Measurements from ENCODE around the gene MLYCD. TPM values are rescaled to one million over a fixed set of nuclear protein-coding genes. Genes with fewer than 3 reads are reported as not detected.

MLYCD gene
- total and polyA plus RNA-seq, 10 of the 15 experiments (the other 5 are each of a cell fraction or from before 2014, with no cell fraction given), result 0.21 to 3.7 (median 1.7) TPM

DNA sequence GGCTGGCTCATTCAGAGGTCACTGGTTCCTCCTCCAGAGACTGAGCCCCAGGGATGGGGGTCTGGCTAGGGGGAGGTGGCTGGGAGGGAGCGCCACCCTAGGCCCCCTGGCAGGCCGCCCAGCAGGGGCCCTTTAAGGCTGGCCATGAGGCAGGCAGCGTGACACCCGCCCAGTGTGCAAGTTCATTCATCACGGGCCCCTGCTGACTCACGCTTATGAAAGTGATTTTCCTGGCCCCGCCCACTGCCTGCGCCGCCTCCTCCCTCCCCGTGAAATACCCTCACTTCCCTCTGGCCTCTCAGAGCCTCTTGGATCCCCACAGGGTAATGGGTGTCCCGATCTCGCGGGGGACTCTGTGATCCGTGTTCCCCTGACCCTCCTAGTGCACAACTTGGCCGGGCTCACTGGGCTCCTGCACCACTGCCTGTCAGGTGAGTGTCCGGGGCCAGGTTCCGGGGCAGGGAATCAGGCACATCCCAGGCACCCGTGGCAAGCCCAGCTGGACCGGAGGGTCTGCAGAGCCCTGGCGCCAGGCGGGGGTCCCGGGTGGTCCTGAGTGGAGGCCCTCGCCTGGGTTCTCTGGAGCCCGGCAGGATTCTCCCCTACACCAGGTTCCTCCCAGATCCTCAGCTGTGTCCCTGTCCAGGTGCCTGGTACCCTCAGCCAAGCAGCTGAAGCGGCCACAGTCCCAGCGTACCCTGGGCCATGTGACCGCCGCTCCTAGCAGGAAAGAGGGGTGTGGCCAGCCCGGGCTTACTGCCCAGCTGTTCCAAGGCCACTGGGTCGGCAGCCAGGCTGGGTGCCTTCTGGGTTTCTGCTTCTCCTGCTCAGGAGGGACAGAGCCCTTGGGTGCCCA is 54.3 kb downstream of the MLYCD start, which contains the start of gene OSGIN1 (continued):
- TF ChIP-seq, protein P1, sequence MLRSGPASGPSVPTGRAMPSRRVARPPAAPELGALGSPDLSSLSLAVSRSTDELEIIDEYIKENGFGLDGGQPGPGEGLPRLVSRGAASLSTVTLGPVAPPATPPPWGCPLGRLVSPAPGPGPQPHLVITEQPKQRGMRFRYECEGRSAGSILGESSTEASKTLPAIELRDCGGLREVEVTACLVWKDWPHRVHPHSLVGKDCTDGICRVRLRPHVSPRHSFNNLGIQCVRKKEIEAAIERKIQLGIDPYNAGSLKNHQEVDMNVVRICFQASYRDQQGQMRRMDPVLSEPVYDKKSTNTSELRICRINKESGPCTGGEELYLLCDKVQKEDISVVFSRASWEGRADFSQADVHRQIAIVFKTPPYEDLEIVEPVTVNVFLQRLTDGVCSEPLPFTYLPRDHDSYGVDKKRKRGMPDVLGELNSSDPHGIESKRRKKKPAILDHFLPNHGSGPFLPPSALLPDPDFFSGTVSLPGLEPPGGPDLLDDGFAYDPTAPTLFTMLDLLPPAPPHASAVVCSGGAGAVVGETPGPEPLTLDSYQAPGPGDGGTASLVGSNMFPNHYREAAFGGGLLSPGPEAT (IDR thresholded peaks at IDR 0.05; ENCODE audit: low read depth), result no peak
- TF ChIP-seq MEF2B (IDR thresholded peaks at IDR 0.05; ENCODE audit: partially characterized antibody, poor library complexity, severe bottlenecking) (peak; percentile 63), SIX5 (IDR thresholded peaks at IDR 0.05; ENCODE audit: low read depth, low read length, severe bottlenecking) (no peak), BACH1 (IDR thresholded peaks at IDR 0.05; ENCODE audit: borderline replicate concordance) (peak; percentile 81; the same call in 1 of the 2 replicates), BMI1 (IDR thresholded peaks at IDR 0.05; ENCODE audit: borderline replicate concordance) (no peak), CBX3 (IDR thresholded peaks at IDR 0.05; ENCODE audit: borderline replicate concordance, low read depth) (no peak), POLR2A (IDR thresholded peaks at IDR 0.05; ENCODE audit: low read depth, low read length) (peak; percentile 57)

DNA sequence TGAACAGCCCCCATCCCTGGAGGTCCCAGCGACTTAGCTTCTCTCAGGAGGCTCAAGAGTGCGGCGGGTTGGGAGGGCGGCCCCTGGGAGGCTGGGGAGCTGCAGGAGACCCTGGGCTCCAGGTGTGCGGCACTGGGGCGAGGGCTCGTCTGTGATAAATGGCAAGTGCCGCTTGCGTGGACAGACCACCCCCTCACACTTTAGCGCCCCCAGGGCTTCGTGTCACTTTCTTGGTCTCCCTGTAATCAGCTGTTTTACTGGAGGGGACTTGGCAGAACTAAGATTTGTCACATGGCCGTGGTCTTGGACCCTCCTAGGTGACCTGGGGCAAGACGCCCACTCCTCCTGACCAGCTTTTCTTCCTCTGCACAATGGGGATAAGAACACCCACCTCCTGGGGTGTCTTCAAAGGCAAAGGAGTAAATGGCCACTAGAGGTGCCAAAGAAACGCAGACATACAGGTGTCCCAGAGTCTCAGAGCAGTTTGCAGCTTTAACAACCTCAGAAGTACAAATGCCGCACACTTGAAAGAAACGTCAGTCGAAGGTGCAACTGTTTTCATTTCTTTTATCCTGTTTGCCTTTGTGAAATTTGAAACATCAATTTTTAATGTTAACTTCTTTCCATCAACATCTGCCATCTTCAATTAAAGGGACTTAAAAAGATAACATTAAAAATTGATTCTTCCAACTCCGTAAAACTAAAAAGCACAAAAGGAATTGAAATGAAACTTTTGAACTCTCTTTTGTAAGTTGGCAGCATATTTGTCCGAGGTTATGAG is 55.1 kb downstream of the MLYCD start:
- in situ Hi-C loops (cut with MboI) (loop anchor here (10.0 kb wide), 1 partner anchor 651 kb away; no protein-coding TSS in a partner anchor), intact Hi-C loops (cut with micrococcal nuclease; ENCODE audit: unreplicated experiment) (loop anchor here (10.0 kb wide), 2 partner anchors 351 to 551 kb away; partner anchors contain the start of gene MEAK7)
- FAIRE-seq, result no peak
- Histone ChIP-seq H3K4me3 (no peak overlapping the region), H3K4me1 (ENCODE audit: control insufficient read depth, insufficient read depth, low read length) (peaks cover 3% of the 10 kb centered on the region; the same call in 1 of the 2 replicates), H3K79me2 (ENCODE audit: control insufficient read depth, insufficient read depth, low read length) (no peaks in the 10 kb centered on the region), H3K27me3 (replicated peaks in 1 of 2; ENCODE audit: control insufficient read depth in 2 of 2, insufficient read depth in 2 of 2, low read length in 1 of 2) (no peaks in the 10 kb centered on the region), H4K20me1 (ENCODE audit: control insufficient read depth, insufficient read depth) (no peaks in the 10 kb centered on the region), H3K36me3 (ENCODE audit: control insufficient read depth in 2 of 2, insufficient read depth in 2 of 2, low read length in 1 of 2) (no peaks in the 10 kb centered on the region), H3K9me3 (replicated peaks; ENCODE audit: control insufficient read depth, insufficient read depth, low read length) (no peaks in the 10 kb centered on the region), H2AFZ (ENCODE audit: control insufficient read depth, low read depth, low read length) (no peak overlapping the region), H3K4me2 (ENCODE audit: control insufficient read depth, insufficient read depth) (no peak overlapping the region), H3K27ac (ENCODE audit: control insufficient read depth, insufficient read depth) (no peak overlapping the region), H3K9ac (ENCODE audit: control insufficient read depth, insufficient read depth, low read length) (no peak overlapping the region; the same call in 1 of the 2 replicates)
- 37% methylated on average over 18 of the region's 19 CpGs for WGBS (ENCODE audit: insufficient coverage, insufficient replicate concordance, low lambda C conversion rate, missing lambda C conversion rate)
- ChIA-PET SMC1A (ENCODE audit: uncharacterized antibody, unreplicated experiment) (interaction anchor here (0.9 kb wide), 1 partner anchor 112 kb away, joined by 3 read pairs; no protein-coding TSS in a partner anchor), CTCF (interaction anchor here (0.9 to 1.6 kb wide), 10 partner anchors 13 to 553 kb away, joined by 3 to 4 read pairs (median 3); partner anchors contain the start of gene TAF1C), RAD21 (ENCODE audit: unreplicated experiment) (no interaction called here), POLR2A (no interaction called here)
- no peak for DNase-seq (ENCODE audit: low read depth, low spot score)
- BruUV-seq (replicated peaks), result no TSS peak
- TF ChIP-seq KAT2A (conservative IDR thresholded peaks at IDR 0.05; ENCODE audit: control insufficient read depth, low read depth, low read length) (no peak), CTCF (IDR thresholded peaks at IDR 0.05 in 2 of 3, conservative IDR thresholded peaks at IDR 0.05 in 1 of 3; ENCODE audit: control insufficient read depth in 2 of 3, extremely low read depth in 1 of 3, insufficient read depth in 1 of 3, low read depth in 3 of 3, low read length in 3 of 3) (peak; percentile 39 to 61 (median 55))
- peak; percentile 74 for ATAC-seq

Data from GM12878 (cell line).